Measurements from ENCODE around the gene WDR74.
A peak's percentile ranks its signal among the peaks of the same experiment; 100 is the strongest.

WDR74 gene

GRCh38 chr11:62794201-62794775 is 45.1 kb downstream of the WDR74 start:
- H3K27me3 ChIP-seq (ENCODE audit: control insufficient read depth, insufficient read depth, low read length, poor library complexity, severe bottlenecking) = no peaks in the 10 kb centered on the region
- H3K9me3 ChIP-seq (ENCODE audit: control insufficient read depth, low read length) = no peaks in the 10 kb centered on the region
- WGBS, 2 experiments = 93 to 94% methylated on average over 7 of the region's 8 CpGs
- no peak overlapping the region for H3K27ac ChIP-seq (ENCODE audit: insufficient read depth, low read depth, low read length, poor library complexity, severe bottlenecking)
- H3K4me3 ChIP-seq (ENCODE audit: insufficient read depth, low read depth, low read length) = no peak overlapping the region
- peaks cover 51% of the 10 kb centered on the region for H3K36me3 ChIP-seq (ENCODE audit: control insufficient read depth, insufficient read depth, low read length)
- peaks cover 6% of the 10 kb centered on the region for H3K4me1 ChIP-seq (ENCODE audit: control insufficient read depth, insufficient read depth, low read length)

- Histone ChIP-seq H3K9me3 (ENCODE audit: control insufficient read depth, low read length) (no peaks in the 10 kb centered on the region), H3K4me3 (ENCODE audit: insufficient read depth, low read depth, low read length) (peak overlapping the region; percentile 99), H3K4me1 (ENCODE audit: control insufficient read depth, insufficient read depth, low read length) (peaks cover 6% of the 10 kb centered on the region), H3K27ac (ENCODE audit: insufficient read depth, low read depth, low read length, poor library complexity, severe bottlenecking) (no peak overlapping the region), H3K36me3 (ENCODE audit: control insufficient read depth, insufficient read depth, low read length) (peaks cover 34% of the 10 kb centered on the region), H3K27me3 (ENCODE audit: control insufficient read depth, insufficient read depth, low read length, poor library complexity, severe bottlenecking) (no peaks in the 10 kb centered on the region)
- 55 to 59% methylated on average over 11 of the region's 11 CpGs for WGBS, 2 experiments
Measured at GRCh38 chr11:62792202-62792575, 47.2 kb downstream of the WDR74 start.

GRCh38 chr11:62791501-62792201 is 47.7 kb downstream of the WDR74 start, which contains the start of gene TMEM223:
Gene TMEM223 (minus strand): TSS chr11:62792006. CDS start chr11:62791994, 12 bp downstream.
- WGBS, 2 experiments = 1% methylated on average over 55 to 58 of the region's 58 CpGs
- H3K36me3 ChIP-seq (ENCODE audit: control insufficient read depth, insufficient read depth, low read length) = peaks cover 29% of the 10 kb centered on the region

GRCh38 chr11:62789576-62789975 is 49.8 kb downstream of the WDR74 start:
- peaks cover 14% of the 10 kb centered on the region for H3K36me3 ChIP-seq (ENCODE audit: control insufficient read depth, insufficient read depth, low read length)
- WGBS, 2 experiments = 95 to 97% methylated on average over 3 of the region's 3 CpGs
- H3K27ac ChIP-seq (ENCODE audit: insufficient read depth, low read depth, low read length, poor library complexity, severe bottlenecking) = no peak overlapping the region
- no peak overlapping the region for H3K4me3 ChIP-seq (ENCODE audit: insufficient read depth, low read depth, low read length)
- no peaks in the 10 kb centered on the region for H3K27me3 ChIP-seq (ENCODE audit: control insufficient read depth, insufficient read depth, low read length, poor library complexity, severe bottlenecking)
- H3K4me1 ChIP-seq (ENCODE audit: control insufficient read depth, insufficient read depth, low read length) = peaks cover 9% of the 10 kb centered on the region
- H3K9me3 ChIP-seq (ENCODE audit: control insufficient read depth, low read length) = no peaks in the 10 kb centered on the region

More at GRCh38 chr11:62791501-62792201, 47.7 kb downstream of the WDR74 start, which contains the start of gene TMEM223:
- H3K9me3 ChIP-seq (ENCODE audit: control insufficient read depth, low read length) = no peaks in the 10 kb centered on the region
- H3K4me3 ChIP-seq (ENCODE audit: insufficient read depth, low read depth, low read length) = peak within 1 kb of the TSS; percentile 99
- no peaks in the 10 kb centered on the region for H3K27me3 ChIP-seq (ENCODE audit: control insufficient read depth, insufficient read depth, low read length, poor library complexity, severe bottlenecking)
- H3K4me1 ChIP-seq (ENCODE audit: control insufficient read depth, insufficient read depth, low read length) = peaks cover 6% of the 10 kb centered on the region
- H3K27ac ChIP-seq (ENCODE audit: insufficient read depth, low read depth, low read length, poor library complexity, severe bottlenecking) = peak within 1 kb of the TSS; percentile 59

- no peaks in the 10 kb centered on the region for H3K27me3 ChIP-seq (ENCODE audit: control insufficient read depth, insufficient read depth, low read length, poor library complexity, severe bottlenecking)
- WGBS, 2 experiments = 85 to 97% methylated on average over 5 of the region's 5 CpGs
- no peaks in the 10 kb centered on the region for H3K9me3 ChIP-seq (ENCODE audit: control insufficient read depth, low read length)
Measured at GRCh38 chr11:62788991-62789390, 50.4 kb downstream of the WDR74 start.

GRCh38 chr11:62787005-62787759 is 52.2 kb downstream of the WDR74 start, which contains the start of gene TMEM179B:
Gene TMEM179B (plus strand): TSS chr11:62787402. CDS start chr11:62787432, 30 bp downstream.
- no peaks in the 10 kb centered on the region for H3K27me3 ChIP-seq (ENCODE audit: control insufficient read depth, insufficient read depth, low read length, poor library complexity, severe bottlenecking)
- 1% methylated on average over 88 of the region's 88 CpGs for WGBS, 2 experiments
- H3K4me3 ChIP-seq (ENCODE audit: insufficient read depth, low read depth, low read length) = peak within 1 kb of the TSS; percentile 99
- peaks cover 14% of the 10 kb centered on the region for H3K36me3 ChIP-seq (ENCODE audit: control insufficient read depth, insufficient read depth, low read length)
- peak within 1 kb of the TSS; percentile 91 for H3K27ac ChIP-seq (ENCODE audit: insufficient read depth, low read depth, low read length, poor library complexity, severe bottlenecking)
- no peaks in the 10 kb centered on the region for H3K9me3 ChIP-seq (ENCODE audit: control insufficient read depth, low read length)
- peaks cover 9% of the 10 kb centered on the region for H3K4me1 ChIP-seq (ENCODE audit: control insufficient read depth, insufficient read depth, low read length)

More at GRCh38 chr11:62788991-62789390, 50.4 kb downstream of the WDR74 start:
- Histone ChIP-seq H3K4me1 (ENCODE audit: control insufficient read depth, insufficient read depth, low read length) (peaks cover 9% of the 10 kb centered on the region), H3K27ac (ENCODE audit: insufficient read depth, low read depth, low read length, poor library complexity, severe bottlenecking) (no peak overlapping the region), H3K4me3 (ENCODE audit: insufficient read depth, low read depth, low read length) (no peak overlapping the region), H3K36me3 (ENCODE audit: control insufficient read depth, insufficient read depth, low read length) (peaks cover 8% of the 10 kb centered on the region)

DNA sequence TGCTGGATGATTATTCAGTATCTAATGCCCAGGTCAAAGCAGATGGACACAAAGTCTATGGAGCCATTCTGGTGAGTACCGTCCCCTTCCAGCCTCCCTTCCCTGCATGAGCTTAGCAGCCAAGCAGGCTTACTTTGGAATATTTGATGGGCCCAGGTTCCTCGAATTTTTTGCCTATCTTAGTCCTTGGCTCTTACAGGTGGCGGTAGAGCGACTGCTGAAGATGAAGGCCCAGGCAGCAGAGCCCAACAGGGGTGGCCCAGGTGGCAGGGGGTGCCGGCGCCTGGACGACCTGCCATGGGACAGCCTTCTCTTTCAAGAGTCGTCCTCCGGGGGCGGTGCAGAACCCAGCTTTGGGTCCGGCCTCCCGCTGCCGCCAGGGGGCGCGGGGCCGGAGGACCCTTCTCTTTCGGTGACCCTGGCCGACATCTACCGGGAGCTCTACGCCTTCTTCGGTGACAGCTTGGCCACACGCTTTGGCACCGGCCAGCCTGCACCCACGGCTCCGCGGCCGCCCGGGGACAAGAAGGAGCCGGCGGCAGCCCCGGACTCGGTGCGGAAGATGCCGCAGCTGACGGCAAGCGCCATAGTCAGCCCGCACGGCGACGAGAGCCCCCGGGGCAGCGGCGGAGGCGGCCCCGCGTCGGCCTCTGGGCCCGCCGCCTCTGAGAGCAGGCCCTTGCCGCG is 52.9 kb downstream of the WDR74 start:
- H3K27ac ChIP-seq (ENCODE audit: insufficient read depth, low read depth, low read length, poor library complexity, severe bottlenecking) = peak overlapping the region; percentile 91
- H3K27me3 ChIP-seq (ENCODE audit: control insufficient read depth, insufficient read depth, low read length, poor library complexity, severe bottlenecking) = no peaks in the 10 kb centered on the region
- 5% methylated on average over 51 of the region's 51 CpGs for WGBS, 2 experiments
- peaks cover 9% of the 10 kb centered on the region for H3K4me1 ChIP-seq (ENCODE audit: control insufficient read depth, insufficient read depth, low read length)
- H3K36me3 ChIP-seq (ENCODE audit: control insufficient read depth, insufficient read depth, low read length) = peaks cover 20% of the 10 kb centered on the region
- H3K9me3 ChIP-seq (ENCODE audit: control insufficient read depth, low read length) = no peaks in the 10 kb centered on the region
- peak overlapping the region; percentile 99 for H3K4me3 ChIP-seq (ENCODE audit: insufficient read depth, low read depth, low read length)
